Measurements from ENCODE around the gene BCCIP.

GRCh38 chr10:125795128-125795527 lies 28.2 kb upstream of the BCCIP start:
- TF ChIP-seq CTCF (IDR thresholded peaks at IDR 0.05) (no peak), POLR2A (IDR thresholded peaks at IDR 0.05) (no peak)
